Hypothalamus (tissue), 51 donors: Measurements from ENCODE around the gene KLF9.
A peak's percentile ranks its signal among the peaks of the same experiment; 100 is the strongest.

Experiments
- DNase-seq, 51 donors: peaks; one replicate each; lab custom pipeline; 2025; lab: John Stamatoyannopoulos, UW

KLF9 gene

DNA sequence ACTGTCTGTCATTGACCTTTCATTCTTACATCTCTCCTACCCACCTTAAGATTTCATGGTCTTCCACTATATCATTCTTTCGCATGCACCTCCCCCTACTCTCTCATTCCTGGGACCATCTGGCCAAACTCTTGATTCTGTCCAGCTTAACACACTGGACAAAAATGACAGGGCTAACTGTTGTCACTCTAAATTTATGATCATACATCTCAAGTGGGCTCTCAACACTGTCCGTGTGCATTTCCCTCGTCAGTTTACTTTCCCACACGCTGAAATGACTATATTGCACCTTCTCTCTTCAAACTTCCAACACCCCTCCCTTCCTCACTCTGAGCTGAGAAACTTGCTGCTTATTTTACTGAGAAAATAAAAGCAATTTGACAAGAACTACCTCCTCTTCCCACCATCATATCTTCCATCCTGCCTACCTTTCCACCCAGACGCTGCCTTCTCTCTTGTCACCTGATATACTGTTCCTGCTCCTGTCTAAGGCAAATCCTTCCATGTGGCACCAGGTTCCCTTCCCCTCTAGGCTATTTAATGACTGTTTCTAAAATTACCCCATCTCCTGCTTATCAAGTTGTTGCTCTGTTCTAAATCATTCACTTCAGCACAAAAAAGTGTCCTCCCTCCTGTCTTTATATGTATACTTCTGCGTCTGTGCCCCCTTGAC, 8.1 kb upstream of the KLF9 start:
- peak in 1 of 51 donors; percentile 30 for DNase-seq

DNA sequence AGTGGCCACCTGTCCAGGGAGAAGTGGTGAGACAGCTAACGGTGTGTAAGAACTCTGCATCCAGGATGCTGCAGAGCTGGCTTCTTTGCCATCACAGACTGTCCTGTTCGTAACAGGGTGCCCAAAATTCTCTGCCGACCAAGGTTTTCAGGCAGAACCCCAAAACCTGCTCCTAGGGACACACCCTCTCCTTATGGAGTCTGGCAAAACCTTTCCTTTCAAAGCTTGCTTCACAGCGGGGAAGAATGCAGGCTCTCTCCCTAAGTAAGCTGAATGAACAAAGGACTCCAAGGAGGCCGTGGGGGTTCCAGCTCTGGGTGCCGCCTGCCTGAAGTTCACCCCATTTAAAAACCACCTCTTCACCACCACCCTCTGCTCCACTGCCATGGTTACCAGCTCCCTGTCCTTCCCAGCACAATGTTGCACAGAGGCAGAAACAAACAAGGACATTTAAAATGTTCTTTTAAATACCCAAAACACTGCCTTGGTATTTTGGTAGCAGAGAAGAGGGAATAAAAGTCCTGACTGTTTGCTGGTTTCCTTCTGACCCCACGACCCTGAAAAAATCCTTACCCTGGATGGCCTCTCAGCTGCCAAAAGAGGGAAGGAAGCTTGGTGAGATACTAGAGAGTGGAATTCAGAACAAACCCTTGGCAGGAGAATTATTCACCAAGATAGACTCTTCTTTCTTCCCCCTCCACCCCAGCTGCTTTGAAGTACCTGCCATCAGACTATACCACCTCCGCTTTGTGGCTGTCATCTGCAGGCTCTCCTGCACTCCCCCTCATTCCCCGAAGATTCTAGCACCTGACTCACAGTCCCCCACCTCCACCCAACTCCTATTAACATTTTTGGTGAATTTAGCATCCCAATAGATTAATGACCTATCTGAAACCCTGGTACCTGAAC, 7.1 kb upstream of the KLF9 start:
- peak in 37 of 51 donors; percentile 0 to 90 (median 50) for DNase-seq

DNA sequence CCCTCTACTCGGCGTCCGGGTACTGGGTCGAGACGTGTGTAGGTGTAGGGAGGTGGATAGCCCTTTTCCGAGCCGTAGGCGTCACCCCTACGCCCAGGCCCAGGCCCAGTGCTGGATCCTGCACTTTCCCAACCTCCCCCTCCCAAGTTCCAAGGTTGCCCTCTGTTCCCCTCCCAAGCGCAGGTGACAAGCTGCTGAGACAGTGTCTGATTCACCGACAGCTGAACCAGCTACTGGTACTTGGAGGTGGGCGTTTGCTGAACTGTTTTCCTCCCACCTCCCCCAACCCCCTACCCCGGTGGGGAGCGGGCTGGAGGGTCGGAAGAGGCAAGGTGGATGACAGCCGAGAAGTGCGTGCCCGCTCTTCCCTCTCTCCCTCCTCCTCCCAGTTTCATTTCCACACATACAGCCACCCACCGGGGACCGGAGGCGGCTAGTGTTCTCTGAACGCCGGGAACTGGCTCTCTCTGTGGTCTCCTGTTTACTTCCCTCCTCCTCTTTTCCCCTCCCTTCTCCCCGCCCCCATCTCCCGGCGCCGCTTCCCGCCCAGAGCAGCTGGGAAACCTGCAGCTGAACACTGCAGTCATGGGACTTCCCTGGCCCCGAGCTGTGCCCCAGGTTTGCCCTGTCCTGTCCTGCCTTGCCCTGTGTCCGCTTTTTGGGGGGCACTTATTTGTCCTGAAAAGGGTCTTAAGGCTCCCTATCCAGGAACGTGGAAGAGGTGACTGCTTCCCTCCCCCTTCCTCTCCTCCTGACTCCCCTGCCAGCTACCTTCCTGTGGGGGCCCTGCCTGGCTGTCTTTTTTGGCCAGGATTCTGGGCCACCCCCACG, 6.2 kb upstream of the KLF9 start:
- DNase-seq: peak; percentile 57 to 95 (median 85)

DNA sequence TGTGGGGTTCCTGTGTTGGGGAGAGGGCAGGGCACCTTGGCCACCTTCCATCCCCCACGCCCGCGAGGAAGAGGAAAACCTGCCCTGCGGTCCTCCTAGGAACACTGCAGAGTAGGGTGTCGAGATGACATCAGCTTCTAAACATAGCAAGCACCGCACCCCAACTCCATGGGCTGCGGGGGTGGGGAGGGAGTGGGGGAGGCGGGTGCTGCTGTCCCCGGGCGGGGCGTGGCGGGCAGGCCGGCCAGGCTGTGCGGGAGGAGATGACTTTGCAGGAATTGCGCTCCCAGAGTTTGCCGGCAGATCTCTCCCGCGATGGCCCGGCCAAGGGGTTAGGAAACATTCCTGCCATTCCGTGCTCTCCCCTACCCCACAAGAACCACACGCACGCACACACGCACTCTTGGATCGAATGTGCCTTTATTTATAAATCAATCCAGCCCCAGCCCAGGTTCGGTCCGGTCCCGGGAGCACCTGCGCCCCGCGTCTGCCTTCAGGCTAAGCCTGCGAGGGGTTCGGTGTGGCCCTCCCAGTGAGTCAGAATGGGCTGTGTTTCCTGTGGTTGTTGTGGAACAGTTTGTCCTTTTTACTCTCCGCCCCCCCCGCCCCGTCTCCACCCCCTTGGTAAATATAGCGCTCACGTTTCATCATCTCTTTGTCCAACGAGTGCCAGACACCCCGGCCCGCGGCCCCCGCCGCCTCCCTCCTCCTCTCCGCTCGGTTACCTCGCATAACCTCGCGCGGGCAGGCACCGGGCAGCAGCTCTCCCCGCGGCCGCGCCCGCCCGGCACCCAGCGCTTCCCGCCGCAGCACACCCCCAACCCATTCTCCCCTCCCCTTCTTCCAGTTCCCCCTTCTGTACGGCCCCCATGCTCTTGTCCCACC, 5.3 kb upstream of the KLF9 start:
- DNase-seq: peak; percentile 67 to 97 (median 85)

DNA sequence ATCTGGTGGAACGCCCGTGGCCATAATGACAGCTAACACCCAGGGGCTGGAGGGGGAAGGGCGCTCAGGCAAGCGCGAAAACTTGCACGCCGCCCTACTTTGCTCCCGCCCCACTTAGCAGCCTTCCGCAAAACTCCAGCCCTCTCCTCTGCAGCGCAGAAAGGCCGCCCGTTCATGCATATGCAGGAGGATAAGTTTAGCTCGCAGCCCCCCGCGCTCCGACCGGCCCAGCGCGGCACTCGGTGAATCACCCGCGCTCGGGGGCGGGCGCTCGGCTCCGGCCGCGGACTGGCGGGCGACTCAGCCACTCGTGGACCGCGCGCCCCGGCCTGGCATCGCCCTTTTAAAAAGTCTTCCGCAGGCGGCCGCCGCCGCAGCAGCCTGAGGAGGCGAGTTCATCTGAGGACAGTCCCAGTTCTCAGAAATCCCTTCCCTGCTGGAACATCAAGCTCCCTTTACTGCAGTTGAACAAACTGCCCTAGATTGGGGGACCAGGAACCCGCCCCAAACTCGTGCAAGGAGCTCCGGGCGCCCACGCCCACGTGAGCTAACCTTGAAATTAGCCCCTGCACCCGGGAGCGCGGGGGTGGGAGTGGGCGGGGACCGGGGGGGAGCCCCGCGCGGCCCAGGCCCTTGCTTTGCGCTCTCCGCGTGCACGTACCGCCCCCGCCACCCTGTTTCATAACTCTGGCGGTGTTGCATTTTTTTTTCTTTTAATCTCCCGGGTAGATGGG, 4.5 kb upstream of the KLF9 start:
- peak; percentile 65 to 97 (median 92) for DNase-seq

DNA sequence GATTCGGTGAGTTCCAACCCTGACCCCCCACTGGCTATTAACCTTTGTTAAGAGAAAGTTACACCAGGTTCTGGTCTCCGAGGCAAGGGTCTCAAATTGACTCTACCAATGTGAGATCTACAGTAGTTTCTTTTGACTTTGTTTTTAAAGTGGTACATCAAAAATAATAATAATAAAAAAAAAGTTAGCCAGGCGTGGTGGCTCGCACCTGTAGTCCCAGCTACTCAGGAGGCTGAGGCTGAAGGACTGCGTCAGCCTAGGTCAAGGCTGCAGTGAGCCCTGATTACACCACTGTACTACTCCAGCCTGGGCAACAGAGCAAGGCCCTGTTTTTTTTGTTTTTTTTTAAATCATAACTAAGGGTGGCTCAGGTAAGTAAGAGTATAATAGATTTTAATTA, 1.0 kb upstream of the KLF9 start:
- DNase-seq: no peak

DNA sequence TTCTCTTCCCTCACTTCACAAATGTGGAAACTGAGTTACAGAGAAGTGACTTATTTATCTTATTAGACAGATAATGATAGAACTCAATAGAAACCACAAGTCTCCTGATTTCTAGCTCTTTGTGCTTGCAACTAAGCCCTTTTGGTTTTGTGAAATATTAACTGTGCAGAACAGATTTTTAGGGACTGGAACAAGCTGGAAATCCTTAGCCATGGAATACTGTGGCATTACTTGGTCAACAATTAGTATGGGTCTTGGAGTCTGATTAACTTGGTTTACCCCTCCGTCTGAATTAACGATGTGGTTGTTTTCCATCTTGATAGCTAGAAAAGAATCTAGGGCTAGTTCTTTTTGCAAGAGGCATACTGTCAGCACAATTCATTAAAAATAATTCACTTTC, 584 bp upstream of the KLF9 start:
- DNase-seq: no peak

DNA sequence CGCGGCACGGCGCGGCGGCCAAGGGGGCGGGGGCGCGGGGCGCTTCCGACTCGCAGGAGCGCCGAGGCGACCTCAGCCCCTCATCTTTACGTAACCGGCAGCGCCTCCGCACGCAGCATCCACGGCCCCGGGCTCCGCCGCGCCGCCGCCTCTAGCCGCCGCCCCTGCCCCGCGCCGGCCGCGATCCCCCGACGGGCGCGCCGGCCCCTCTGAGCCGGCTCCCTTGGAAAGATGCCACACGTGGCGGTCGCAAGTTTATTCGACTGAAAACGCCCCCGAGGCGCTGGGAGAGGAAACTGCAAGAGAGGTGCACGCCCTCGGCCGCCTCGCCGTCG, 1.0 kb downstream of the KLF9 start:
- peak in 6 of 51 donors; percentile 44 to 77 (median 61) for DNase-seq

DNA sequence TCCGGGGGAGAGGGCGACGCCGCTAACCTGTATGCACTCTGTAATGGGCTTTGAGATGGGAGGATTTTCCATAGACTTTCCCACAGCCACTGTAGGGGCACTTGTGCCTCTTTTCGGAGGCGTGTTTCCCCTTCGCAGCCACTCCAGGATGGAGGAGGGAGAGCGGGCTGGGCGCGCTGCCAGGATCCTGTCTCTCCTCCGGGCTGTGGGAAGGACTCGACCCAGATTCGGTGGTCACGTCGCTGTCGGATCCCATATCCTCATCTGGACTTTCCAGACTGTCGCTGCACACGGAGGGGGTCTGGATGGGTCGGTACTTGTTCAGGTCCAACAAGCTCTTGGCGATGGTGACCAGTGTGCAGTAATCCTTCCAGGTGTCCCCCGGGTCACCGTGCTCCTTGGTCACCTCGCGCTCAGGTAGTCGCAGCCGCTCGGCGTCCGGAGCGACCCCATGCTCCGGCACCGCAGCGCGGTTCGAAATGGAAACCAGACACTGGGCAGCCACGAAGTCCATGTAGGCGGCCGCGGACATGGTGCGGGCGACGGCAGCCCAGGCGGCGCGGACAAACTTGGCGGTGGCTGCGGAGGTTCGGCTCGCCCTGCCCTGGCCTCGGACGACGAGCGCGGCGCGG, 1.5 kb downstream of the KLF9 start:
- peak in 48 of 51 donors; percentile 17 to 79 (median 60) for DNase-seq

DNA sequence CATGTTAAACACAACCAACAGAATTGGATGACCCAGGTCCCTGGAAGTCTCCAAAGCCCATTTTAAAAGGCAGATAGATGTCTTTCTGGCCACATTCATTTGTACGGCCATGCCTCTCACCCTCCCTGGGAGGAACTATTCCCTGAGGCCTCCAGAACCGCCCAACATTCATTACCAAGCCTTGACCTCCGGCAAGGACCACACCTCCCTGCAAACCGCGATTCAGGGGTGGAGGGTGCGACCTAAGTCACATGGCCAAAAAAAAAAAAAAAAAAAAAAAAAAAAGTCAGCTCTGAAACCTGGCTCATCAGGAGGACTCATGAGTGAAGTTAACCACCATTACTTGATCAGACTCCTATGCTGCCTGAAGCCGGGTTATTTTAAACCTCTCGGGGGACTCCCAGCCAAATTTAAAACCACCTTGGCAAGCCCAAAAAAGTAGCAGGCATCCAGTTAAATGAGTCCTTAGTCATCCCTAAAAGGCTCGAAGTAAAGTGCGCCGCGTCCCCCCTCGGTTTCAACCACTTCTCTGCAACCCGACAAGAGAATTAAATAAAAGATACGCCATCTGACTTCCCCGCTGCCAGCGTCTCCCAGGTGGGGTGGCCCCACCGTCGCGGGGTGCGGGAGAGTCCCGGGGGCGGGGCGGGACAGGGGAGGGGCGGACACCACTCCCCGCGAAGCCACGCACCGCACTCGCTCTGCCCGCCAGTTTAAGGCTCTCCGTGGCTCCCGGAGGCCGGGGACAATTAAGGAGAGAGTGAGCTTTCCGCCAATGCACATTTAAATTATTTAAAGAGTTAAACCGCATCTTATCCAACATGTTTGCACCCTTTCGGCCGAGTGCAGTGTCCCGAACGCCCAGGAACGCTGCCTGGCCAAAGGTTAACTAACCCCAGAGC, 2.3 kb downstream of the KLF9 start:
- DNase-seq: peak in 29 of 51 donors; percentile 7 to 76 (median 43)

DNA sequence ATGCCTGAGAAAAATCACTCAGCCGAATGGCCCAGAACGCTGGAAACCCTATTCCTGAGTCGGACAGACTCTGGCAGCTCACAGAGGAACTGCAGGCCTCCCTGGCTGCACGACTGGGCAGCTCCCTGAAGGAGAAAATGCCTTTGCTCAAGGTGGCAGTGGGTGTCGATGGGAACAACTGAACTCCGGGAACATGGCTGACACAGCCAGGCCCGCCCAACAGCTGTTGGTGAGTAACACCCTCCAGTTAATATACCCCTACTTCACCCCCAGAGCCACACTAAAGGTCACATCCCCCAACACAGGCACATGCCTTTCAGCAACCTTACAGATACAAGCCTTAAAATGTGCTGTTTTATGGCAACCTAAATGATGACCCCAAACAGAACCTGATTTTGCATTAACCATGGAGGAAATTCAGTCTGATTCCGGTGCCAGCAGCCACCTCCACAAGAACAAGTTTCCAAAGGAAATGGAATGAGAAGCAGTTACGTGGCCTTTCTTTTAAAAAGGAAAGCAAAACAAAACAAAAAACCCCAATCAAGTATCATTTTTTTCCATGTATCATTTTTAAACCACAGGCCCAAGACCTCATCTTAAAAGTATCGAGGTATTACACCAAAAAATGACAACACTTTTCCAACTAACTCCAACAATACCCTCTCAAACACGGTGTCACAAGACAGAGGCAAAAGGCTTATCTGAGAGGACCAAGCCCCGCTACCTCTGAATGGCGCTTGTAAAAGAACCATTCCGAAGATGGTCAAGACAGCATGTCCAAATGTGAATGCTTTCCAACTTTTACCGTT, 3.1 kb downstream of the KLF9 start:
- DNase-seq: peak in 39 of 51 donors; percentile 10 to 73 (median 30)

DNA sequence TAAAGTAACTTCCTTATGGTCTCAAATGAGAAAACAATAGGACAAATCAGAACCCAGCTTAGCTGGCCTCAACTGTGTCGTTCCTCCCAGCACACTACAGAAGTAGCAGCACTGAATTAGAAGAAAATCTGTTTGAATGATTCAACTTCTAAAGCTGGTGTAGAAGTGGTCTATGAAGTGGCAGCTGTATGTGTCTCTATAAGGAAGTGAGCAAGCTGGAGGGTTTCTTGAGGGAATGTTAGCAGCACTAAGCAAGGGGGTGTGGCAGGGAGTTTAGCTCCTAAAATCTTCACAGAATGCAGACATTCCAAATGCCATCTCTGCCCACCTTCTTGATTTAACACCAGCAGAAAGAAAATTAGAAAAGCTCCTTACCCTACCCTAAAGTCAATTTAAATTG, 4.1 kb downstream of the KLF9 start:
- DNase-seq: peak in 3 of 51 donors; percentile 12 to 75 (median 32)

DNA sequence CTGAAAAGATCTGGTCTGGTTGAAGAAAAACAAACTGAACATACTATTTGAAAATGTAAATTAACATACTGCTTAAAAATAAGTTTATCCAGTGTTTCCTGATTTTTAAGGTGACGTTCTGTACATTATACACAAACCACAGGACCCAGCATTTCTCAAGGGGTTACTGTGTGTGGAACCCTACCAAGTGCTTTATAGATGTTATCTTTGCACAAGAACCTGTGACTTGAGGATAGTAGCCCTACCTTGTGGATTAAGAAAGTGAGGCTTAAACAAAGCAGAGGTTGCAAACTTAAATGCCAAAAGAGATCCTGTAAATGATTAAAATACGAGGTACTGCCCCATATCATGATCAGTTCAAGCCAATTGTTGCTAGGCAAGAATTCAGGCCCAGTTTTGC, 4.7 kb downstream of the KLF9 start:
- DNase-seq: peak in 1 of 51 donors; percentile 55

DNA sequence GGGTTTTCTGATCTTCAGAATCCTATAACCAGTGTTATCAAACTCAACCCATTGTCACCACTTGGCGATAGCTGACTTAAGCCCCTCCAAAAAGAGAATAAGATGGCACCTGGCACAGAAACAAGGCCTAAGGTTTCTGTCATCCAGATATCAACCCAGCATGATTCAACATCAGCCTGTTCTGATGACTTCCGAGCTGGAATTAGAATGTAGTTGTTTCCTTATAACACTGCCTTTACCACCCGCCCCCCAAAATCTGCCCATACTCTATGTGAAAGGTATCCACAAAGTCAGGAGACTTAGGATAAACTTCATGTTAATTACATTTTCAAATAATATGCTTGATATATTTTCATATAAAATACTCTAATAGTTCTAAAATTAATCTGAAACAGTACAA, 5.2 kb downstream of the KLF9 start:
- DNase-seq: no peak

DNA sequence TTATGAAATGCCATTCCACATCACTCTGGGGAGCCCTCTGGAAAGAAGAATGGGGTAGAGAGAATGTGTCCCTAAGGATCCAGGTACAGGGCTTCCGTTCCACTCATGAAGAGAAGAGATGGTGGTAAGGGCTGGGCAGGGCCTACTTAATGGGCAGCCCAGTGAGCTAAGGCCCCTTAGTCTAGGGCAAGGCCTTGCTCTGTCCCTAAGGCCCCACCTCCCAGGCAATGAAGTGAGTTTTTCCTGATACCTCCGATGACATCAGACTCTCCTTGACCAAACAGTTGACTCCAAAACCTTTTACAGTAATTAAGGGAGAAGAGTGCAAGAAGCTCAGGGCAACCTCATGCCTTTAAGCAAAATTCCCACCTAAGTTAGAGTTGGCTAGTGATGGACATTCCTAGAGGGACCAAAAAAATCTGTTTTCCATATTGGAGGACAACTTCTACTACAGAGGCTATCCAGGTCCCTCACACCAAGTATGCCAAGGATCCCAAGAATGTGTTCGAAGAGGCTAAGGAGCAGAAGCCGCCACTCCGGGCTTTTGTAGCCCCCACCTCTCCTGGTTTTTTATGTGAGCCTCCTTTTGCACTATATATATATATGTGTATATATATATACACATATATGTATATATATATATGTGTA, 5.9 kb downstream of the KLF9 start:
- DNase-seq: no peak

DNA sequence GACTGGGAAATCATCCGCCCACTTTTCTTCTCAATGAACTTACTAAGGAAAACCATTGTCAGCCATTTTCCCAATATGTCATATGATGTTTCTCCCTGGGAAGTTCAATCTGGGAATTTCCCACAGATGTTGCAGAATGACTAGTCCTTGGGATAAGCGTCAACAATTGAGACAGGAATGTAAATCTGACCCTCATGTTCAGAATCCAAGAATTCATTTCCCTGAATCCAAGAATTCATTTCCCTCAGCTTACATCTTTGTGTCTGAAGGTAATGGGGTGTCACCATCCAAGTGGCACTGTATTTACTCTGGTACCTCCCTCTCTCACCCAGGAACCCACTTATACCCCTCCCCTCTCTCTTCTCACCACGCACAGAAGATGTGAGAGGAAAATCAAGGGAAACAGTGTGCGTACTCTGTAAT, 7.4 kb downstream of the KLF9 start:
- no peak for DNase-seq
